LNCAP (cell line): Measurements from ENCODE around the gene SLC34A3.

ENCODE experiments used
- CTCF ChIP-seq: fragments of 450-650 bp; IDR thresholded peaks from 2 replicates; pipeline ENCODE4 v1.5.1; 2017; ENCODE audit warnings: mild to moderate bottlenecking

SLC34A3 gene

GRCh38 chr9:137198051-137198901 lies 32.4 kb upstream of the SLC34A3 start:
- TF ChIP-seq CTCF, result no peak

- no peak for TF ChIP-seq CTCF
These were observed 31.8 kb upstream of the SLC34A3 start for GRCh38 chr9:137198902-137199283.

- no peak for TF ChIP-seq CTCF
These were observed 31.1 kb upstream of the SLC34A3 start for GRCh38 chr9:137199411-137200121.

GRCh38 chr9:137200311-137201204 lies 30.1 kb upstream of the SLC34A3 start, which contains the start of gene TPRN:
Gene TPRN (minus strand): TSS chr9:137200741. CDS start chr9:137200711, 30 bp downstream.
- no peak for TF ChIP-seq CTCF

GRCh38 chr9:137201205-137201868 lies 29.4 kb upstream of the SLC34A3 start:
- no peak for TF ChIP-seq CTCF

- no peak for TF ChIP-seq CTCF
These were observed 27.7 kb upstream of the SLC34A3 start for GRCh38 chr9:137202966-137203365.

GRCh38 chr9:137204731-137205125 lies 26.0 kb upstream of the SLC34A3 start:
- no peak for TF ChIP-seq CTCF
